ENCODE measurements around the gene MTFP1.
A peak's percentile ranks its signal among the peaks of the same experiment; 100 is the strongest.
"Not testable (repeated sequence)": the region's sequence is repeated elsewhere in the genome, so short reads cannot be mapped to it uniquely, and the experiment has no call there.

The MTFP1 gene

GRCh38 chr22:30397656-30398635, 27.6 kb upstream of the MTFP1 start:
- H3K4me3 ChIP-seq (ENCODE audit: low read length): peak overlapping the region; percentile 87
- no peak for TF ChIP-seq CTCF (conservative IDR thresholded peaks at IDR 0.05; ENCODE audit: low read depth, low read length)
- no peak for DNase-seq (ENCODE audit: low read depth)

DNA sequence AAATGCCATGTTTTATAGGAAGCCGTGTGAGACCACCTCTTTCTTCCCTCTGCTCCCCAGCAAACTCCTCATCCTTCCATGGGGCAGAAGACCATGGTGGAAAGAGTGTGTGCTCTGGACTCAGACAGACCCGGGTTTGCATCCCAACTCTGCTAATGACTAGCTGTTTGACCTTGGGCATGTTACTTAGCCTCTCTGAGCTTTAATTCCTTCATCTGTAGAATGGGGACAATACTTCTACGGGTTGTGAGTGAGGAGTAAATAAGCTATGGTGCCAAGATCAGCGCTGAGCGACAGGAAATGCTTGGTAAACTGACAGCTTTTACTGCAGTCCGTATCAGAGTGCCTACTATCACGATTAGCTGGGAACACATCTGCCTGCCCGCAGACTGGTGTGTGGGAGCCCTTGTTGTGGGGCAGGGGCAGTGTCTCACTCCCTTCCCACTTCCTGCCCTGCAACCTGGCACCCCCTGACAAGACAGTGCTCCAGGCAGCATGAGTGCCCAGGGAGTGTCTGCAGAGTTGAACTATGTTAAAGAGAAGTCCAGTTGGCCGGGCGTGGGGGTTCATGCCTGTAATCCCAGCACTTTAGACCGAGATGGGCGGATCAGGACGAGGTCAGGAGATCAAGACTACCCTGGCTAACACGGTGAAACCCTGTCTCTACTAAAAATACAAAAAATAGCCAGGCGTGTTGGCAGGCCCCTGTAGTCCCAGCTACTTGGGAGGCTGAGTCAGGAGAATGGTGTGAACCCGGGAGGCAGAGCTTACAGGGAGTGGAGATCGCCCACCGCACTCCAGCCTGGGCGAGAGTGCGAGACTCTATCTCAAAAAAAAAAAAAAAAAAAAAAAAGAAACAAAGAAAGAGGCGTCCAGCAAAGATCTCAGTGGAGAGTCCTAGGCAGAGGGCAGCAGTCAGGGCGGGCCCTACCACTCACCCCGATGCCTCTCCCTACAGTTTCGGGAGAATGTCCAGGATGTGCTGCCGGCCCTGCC, 26.6 kb upstream of the MTFP1 start:
- no peak for DNase-seq (ENCODE audit: low read depth)
- TF ChIP-seq CTCF (conservative IDR thresholded peaks at IDR 0.05; ENCODE audit: low read depth, low read length): no peak
- H3K4me3 ChIP-seq (ENCODE audit: low read length): peak overlapping the region; percentile 87

DNA sequence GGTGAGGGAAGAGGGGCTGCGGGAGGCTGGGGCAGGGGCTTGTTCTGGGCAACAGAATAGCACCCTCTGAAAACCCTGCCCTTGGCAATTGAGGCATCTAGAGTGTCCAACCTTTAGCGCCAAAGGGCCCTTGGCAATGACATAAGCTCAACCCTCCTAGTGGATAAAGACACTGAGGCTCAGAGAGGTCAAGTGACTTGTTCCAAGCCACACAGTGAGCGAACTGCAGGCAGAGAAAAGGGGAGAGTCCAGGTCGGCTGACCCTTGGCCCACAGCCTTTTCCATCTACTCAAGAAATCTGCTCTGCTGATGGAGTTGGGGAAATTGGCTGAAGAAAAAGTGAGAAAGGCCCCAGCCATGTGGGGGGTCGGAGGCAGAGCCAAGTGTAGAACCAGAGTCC, 25.9 kb upstream of the MTFP1 start:
- peak overlapping the region; percentile 16 for H3K4me3 ChIP-seq (ENCODE audit: low read length)
- no peak for TF ChIP-seq CTCF (conservative IDR thresholded peaks at IDR 0.05; ENCODE audit: low read depth, low read length)
- DNase-seq (ENCODE audit: low read depth): no peak

- no peak overlapping the region for H3K4me3 ChIP-seq (ENCODE audit: low read length)
- TF ChIP-seq CTCF (conservative IDR thresholded peaks at IDR 0.05; ENCODE audit: low read depth, low read length): no peak
- no peak for DNase-seq (ENCODE audit: low read depth)
Observed at GRCh38 chr22:30400159-30400558, 25.4 kb upstream of the MTFP1 start.

DNA sequence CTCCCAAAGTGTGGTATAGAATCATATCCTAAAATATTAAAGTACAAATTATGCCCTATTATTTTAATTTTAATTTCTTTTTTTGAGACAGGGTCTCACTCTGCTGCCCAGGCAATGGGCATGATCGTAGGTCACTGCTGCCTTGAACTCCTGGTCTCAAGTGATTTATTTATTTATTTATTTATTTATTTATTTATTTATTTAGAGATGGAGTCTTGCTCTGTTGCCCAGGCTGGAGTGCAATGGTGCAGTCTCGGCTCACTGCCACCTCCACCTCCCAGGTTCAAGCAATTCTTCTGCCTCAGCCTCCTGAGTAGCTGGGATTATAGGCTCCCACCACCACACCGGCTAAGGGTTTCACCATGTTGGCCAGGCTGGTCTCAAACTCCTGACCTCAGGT, 24.5 kb upstream of the MTFP1 start:
- DNase-seq (ENCODE audit: low read depth): not testable (repeated sequence)

DNA sequence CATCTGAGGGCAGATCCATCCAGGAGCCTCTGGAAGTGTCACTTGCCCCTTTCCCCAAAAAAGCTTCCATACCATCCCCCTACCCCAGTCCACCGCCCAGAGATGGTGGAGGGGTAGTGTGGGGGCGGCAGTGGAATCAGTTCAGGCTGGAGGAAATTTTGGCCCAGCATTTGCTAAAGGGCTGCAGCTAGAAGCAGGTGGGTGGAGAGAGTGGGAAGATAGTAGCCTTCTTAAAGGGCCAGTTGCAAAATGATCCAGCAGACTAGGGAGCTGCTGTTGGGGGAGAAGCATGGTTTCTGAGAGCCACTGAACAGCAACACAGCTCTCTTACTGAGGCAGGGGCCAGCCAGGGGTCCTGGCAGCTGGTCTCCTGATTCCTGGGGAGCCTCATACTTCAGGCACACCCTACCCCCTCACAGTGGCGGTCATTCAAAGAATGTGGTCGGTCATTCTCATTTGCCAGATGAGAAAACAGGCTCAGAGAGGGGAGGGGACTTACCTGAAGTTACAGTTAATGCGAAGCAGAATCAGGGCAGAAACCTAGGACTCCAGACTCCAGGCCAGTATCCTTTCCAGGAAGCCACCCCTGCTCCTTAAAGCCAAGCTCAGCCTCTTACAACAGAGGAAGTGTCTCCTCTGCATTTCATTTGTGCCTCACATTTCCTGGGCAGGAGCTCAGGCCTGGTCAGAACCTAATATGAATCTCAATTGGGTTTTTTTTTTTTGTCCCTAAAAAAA, 23.4 kb upstream of the MTFP1 start:
- no peak for DNase-seq (ENCODE audit: low read depth)
- no peak for TF ChIP-seq CTCF (conservative IDR thresholded peaks at IDR 0.05; ENCODE audit: low read depth, low read length)
- H3K4me3 ChIP-seq (ENCODE audit: low read length): no peak overlapping the region

More for the DNA sequence above, 24.5 kb upstream of the MTFP1 start:
- not testable (repeated sequence) for H3K4me3 ChIP-seq (ENCODE audit: low read length)

- H3K4me3 ChIP-seq (ENCODE audit: low read length); DNase-seq (ENCODE audit: low read depth): not testable (repeated sequence)
Observed at GRCh38 chr22:30402766-30403104, 22.8 kb upstream of the MTFP1 start.

All from retinal pigment epithelial cell (primary cell).